GM21360 (cell line): ENCODE measurements around the gene NXPH3.

Source experiments
- ATAC-seq: cut with Tn5 transposase; IDR thresholded peaks from one replicate; pipeline ENCODE4 v1.9.1; 2021; ENCODE audit warnings: mild to moderate bottlenecking, moderate library complexity; ENCODE audit not compliant: unreplicated experiment

Gene NXPH3

DNA sequence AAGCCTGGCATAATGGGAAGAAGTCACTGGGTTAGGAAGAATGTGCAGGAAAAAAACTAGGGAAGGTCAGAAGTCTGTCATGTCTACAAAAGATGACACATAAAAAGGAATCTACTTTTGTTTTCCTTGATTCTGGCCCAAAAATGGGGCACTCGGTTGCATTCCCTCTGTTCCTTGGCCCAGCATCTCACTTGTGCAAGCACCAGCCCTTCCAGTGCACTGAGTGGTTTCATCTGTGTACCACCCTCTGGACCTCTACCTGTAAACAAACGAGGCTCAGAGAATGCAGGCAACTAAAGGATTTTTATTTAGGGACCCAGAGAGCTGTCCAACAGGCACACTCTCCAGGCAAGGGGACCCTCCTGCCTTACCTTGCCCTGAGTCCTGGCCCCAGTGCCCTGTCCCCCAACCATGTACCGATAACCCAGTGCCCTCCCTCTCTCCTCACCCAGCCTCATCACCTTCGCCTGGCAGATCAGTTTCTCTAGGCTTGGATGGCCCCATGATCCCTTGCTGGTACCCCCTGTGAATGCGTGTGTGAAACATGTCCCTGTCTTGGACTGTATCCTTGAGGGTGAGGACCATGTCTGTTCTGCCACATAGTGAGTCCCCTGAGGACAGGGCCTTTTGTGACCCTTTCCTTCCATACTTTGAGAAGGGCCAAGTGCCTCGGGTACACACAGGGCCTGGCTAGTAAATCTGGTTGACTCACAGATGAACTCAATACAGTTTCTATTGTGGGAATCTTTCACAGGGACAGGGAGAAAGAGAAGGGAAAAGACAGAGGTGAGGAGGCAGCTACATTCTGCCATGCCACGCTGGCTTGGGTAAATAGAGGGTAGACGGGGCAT, 13.3 kb downstream of the NXPH3 start:
- ATAC-seq: no peak

DNA sequence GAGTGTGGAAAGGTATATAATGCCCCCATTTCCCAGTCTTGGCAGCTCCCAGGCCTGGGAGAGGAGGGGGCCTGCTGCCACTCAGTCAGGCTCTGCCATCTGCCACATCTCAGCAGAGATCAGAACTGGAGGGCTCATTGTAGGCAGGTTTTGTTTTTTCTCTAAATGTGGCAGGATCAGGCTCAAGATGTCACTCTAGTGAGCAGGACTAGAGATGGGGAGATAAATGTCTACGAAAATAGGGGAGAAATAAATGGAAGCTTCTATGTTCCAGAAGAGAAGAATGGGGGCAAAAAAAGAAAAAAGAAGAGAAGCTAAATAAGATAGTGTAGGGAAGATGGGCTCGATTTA, 13.9 kb downstream of the NXPH3 start:
- ATAC-seq: no peak

DNA sequence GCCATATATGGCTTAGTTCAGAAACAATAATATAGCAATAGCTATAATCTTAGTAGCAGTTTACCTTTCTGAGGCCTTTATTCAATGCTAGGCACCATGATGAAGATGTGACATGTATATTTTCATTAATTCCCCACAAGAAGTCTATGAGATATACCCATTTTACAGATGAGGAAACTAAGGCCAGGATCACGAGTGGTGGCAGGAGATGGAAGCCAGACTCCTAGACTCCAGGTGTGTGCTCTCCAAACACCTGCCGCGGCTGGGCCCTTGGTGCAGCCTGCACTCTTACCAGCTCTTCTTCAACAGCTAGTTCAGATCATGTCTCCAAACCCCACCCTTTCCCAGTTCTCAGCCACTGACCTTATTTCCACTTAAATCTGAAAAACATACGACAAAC, 15.2 kb downstream of the NXPH3 start:
- ATAC-seq: no peak

DNA sequence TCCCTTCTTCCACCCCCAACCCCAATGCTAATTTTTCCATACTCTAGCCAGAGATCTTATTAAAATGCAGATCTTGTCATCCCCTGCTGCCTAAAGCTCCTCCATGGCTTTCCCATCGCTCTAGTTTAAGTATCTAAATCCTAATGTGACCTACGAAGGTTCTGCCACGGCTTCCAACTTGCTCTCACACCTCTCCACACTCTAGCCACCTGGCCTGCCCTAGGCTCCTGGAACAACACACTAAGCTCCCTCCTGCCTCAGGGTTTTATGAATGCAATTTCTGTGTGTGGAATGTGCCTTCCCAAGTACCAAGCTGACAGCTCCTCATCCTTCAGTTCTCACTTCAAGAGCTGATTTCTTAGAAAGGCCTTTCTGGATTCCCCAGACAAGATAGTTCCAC, 16.6 kb downstream of the NXPH3 start:
- no peak for ATAC-seq

DNA sequence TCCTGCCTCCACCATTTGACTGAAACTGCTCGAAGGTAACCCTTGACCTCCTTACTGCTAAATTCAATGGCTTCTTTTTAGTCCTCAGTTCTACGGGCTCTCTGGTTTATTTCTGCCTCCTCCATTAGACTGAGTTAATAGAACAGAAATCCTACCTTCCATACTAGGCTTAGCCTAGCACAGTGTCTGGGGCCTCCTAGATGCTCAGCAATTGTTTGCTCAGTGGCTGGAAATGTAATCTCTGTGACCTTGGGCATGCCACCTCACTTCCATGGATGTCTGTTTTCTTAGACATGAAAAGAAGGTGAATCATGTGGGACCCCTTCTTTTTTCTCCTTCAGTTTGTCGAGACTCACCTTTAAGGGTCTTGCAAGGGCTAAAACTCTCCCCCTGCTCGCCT, 19.7 kb downstream of the NXPH3 start:
- ATAC-seq: no peak

DNA sequence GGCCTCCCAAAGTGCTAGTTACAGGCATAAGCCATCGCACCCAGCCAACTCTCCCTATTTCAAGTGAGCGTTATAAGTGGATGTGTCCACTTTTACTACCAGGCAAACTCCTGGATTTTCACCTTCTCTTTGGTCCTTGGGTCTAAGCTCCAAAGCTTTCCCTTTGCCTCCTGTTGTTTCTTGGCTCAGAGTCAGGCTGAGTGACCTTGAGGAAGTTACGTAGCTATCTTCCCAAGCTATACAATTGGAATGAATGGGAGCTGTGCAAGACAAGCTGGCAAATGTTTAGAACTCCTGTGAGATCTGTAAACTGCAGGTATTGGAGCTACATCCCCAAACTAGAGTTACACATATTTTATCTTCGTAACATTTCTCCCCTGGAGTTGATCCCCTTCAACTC, 20.3 kb downstream of the NXPH3 start:
- ATAC-seq: no peak

DNA sequence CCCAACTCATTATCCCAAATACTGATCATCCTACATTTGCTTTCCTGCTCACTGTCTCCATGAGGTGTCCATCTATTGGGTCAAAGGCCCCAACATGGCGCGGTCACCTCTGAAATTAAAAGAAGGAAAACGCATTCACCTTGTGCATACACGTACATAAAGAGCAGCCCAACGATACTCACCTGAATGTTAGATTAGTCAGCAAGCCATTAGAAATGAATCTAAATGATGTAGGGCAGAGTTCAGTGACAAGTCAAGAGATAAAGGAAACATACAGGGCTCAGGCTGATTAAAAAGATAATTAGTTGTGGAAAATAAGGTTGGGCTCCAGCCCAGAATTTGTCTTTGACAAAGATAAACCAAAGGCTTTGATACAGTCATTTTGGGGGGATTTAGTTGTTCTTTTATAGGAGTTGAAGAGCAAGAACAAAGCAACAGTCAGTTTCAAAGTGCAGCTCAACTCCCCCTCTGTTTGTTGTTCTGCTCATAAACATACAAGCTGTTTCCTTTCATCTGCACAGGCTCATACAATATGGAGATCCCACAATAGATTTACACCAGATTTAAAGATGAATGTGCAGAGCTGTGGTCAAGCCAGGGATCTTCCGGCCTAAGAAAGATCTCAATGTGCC, 21.1 kb downstream of the NXPH3 start:
- no peak for ATAC-seq

DNA sequence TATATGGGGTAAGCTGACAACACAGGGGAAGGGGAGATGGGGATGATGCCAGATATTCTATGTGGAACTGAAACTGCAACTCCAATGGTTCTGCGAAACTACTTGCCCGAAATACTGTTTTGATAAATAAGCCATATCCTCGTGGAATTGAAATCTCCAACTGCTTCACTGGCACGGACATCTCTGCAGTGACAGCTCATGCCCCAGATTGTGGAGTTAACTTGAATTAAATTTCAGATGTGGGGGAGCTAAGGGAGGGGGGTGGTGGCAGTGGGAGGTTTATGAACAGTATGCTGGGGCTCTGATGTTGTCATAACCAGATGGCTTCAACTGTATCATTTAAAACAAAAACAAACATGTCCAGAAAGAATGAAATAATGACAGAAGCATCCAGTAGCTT, 21.8 kb downstream of the NXPH3 start:
- no peak for ATAC-seq

DNA sequence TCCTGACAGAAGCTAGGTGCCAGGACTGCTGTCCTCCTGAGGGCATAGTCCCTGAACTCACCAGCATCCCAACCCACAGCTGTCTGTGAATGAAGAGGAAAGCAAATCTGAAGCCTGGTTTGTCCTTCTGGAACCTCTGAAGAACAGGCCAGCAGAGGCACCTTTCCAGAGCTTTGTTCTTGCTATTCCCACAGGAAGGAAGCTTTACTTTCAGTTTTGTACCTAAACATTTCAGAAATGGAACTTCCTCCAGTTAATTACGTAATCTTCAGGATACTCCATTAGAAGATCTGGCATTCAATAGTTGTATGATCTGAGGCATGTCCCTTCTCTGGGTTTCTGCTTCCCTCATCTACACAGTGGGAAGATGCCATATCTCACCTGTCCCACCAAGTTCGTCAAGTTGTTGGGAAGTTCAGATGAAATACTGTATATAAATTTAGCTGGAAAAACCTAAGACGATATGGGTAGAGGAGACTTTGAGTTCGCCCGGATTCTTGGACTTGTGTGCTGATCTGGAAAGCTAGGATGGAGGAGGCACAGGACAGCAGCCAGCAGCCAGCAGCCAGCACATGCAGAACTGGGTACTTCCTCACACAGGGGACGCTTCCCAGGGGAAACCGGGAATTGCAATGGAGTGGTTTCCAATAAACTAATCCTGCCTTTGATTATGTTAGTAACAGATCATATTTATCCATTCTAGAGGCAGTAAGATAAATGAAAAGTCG, 22.4 kb downstream of the NXPH3 start:
- ATAC-seq: no peak

DNA sequence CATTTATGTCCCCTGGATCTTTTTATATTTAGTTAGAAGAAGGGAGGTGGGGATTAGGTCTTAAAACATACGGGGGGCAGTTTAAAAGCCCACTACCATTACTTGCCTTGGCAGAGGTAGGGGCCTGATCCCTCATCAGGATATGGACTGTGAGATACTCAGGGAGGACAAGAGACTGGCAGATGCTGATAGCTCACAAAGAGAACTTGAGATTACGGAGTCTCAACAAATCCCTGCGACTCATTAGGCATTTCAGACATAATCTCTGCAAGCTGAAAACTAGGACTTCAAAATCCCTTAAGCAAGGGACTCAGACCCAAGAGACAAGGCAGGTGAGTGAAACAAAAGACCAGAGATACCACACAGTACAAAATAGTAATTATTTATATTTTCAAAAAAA, 23.2 kb downstream of the NXPH3 start:
- ATAC-seq: no peak

DNA sequence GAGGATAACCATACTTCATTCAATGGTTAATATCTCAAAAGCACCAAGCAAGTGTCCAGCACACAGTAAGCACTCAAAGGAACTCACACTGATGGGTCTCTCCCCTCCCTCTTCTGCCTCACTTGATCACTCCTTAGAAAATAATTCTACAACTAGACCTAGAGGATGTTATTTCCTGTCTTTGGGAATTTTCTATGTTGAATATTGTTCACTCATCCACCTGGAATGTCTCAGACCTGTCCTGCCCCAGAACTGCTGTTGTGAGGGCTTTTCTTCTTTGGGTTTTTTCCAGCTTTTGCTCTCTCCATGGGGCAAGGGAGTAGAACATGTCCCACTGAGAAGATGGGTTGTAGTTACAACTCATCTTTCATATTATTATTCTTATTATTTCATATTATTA, 25.3 kb downstream of the NXPH3 start:
- ATAC-seq: no peak

DNA sequence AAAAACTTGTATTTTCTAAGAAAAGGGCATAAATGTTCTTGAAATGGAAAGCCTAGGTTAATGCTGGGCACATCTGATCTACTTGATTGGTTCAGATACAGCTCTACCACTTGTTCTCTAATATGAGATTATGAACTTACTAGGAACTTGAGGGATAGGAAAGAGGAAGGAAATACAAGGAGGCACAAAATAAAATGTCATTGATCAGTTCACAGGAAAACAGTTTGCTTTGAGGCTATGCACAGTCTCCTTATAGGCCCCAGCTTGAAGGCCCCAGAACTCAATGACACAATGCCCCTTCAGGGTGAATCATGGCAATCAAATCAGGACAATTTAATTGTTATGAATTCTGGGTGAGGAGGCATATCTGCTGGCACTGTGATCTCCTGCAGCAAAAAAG, 27.1 kb downstream of the NXPH3 start:
- no peak for ATAC-seq

DNA sequence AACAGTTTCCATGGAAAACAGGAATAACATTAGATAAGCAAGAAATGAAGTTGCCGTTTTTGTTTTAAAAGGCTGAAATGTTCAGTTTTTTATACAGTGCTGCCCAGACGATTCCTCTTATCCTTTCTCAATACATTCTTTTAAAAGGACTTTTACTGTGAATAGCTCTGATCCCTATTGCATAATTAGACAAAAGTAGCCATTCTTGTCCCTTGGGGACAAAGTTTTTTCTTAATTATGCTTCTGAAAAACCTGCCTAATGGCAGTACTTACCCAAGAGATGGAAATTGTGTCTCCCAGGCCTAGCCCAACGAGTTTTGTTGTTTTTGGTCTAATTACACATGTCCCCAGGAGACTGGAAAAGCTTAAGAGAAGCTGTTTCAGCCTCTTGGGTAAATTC, 27.6 kb downstream of the NXPH3 start:
- ATAC-seq: no peak

DNA sequence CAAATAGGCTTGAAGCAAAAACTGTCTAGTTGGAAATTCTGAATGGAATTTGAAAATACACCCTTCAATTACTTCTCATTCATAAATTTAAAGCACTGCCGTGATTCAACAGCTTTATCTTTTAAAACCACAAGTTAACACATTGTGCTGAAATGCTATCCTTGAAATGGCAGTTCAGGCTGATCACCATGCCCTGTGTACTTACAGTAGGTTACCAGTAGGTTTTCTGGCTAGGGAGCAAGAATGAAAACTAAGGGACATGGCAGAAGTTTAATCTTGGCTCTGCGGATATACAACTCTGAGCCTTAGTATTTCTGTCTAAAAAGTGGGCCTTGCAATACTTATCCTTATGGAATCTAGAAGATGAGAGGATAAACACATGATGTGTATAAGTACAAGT, 28.0 kb downstream of the NXPH3 start:
- no peak for ATAC-seq

DNA sequence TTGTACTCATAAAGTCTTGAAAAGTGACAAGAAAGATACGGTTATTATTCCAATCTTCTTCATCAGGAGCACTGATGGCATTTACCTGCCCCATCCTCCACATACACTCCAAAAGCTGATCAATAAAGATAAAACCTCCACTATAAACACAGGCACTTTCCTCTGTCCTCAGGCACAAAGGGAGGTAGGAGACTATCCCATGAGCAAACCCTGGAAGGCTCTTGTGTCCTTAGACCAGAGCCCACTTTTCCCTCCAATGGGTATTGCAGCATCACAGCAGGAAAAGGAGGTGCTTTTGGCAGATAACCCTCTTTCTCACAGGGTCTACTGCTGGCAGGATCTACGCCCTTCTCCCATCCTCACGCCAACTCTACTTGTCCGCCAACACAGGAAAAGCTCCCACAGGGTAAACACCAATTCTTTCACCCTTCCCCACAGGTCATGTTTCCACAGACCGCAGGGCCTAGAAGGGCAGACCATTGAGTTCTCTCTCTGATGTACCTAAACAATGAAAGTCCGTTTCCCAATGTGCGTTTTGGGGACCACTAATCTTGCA, 28.7 kb downstream of the NXPH3 start:
- ATAC-seq: no peak

DNA sequence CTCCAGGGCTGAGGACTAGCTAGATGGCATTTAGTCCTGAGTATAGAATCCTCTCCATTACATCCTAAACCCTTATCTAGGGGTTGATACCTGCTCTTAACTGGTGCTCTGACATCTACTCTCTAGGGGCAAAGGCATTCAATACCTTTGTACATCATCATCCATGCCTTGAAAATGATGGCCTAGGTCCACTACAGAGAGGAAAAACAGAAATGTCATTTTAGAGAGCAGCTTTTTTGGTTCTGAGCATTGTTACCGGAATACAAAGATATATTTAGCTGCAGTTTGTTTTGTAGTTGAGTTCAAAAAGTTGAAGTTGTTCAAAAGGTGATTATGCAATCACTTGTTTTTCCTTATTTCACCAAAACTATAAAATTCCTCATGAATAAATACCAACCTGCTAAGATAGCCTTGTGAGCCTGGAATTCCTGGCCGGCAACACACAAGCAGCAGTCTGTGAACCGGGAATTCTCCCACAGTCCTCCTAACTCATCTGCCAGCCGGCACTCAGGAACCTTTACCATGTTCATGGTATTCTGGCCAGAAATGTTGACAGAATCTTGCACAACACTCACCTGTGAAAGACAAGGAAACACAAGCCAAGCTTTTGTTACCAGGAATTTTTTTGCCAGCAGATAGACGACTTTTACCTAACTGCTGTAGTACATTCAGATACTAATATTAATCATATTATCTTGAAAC, 35.4 kb downstream of the NXPH3 start:
- no peak for ATAC-seq

DNA sequence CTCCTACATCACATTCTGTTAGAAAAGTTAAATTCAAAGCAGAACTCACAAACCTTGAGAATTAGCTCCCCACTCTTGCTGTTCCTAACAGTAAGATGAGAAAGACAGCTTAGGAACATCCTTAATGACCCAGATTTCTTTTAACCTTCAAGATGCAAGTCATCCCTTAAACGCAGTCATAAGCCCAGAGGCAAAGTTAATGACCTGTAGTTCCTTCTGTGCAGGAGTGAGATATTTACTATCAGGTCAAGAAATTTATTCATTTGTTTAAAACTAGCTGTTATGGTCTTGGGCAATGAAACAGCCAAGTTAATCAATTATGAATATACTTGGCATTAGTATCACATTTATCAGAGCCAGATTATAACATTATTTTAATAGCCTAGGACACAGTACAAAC, 37.1 kb downstream of the NXPH3 start:
- no peak for ATAC-seq

DNA sequence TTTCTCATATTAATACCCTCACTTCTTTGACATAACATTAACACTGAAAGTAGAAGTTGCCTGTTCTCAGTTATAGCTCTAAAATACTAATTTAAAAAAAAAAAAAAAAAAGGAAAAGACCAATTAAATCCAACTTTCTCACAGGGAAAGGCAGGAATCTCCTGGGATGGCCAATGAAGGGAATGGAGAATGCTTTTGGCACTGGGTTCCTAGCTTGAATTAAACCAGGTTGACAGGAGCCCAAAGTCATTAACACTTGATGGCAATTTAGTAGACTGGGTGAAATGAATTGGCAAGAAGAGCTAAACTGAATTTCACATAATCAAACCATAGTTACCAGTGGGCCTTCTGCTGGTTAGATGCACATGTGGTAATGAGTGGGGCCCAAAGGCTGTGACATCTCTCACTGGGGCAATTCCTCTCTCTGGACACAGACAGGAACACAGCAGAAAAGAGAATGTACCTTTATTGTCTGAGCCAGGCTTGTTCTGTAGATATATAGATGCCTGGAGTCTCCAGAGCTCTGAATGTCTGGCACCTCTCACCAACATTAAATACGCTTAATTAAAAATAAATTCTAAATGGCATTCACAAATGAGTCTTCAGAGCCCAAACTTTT, 37.6 kb downstream of the NXPH3 start:
- ATAC-seq: no peak

DNA sequence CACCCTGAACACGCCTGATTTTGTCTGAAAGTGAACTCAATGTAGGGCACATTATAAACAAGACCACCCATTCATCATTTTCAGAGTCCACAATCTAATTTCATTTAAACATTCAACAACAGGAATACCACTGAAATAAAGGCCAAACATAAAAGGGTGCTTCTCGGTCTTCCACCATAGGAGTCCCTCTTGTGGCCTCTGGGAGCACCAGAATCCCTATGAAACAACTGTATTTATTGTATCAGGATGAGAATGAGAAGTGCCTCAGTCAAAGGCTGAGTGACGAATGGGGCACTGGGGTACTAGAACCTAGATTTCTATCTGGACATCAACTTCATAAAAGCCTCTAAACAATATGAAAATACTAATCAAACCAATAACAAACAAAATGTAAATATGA, 40.4 kb downstream of the NXPH3 start:
- no peak for ATAC-seq

DNA sequence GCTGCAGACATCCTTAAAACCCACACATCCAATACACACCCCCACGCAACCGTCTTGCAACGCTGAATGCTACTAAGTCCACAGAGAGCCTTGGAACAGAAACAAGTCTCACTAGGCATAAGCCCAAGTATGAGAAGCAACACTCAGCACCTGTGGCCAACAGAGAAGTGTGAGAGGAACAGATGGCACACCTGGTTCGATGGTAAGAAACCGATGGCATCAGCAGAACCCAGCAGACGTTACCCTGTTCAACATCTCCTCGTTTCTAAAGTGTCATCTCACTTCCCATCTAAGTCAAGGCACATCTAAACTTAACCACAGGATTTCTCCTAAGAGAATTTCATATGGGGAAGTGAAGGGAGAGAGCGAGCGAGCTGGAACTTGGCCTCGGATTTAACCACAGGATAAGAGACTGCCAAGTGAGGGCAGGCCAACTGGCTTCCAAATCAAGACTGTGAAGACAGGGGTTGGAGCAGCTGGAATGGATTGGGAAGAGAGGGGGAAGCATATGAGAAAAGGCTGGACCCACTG, 41.0 kb downstream of the NXPH3 start:
- ATAC-seq: no peak
